Cardiac fibroblast (primary cell): ENCODE measurements around the gene EZH1.

Source experiments
- DNase-seq, 2 donors: peaks; one replicate each; pipeline versions ENCODE4 v3.0.0 to v3.0.0-alpha.2; 2010; ENCODE audit warnings: low read depth in 2 of 2
- H3K4me3 ChIP-seq, 2 donors: replicated peaks in 1 of 2; 1 replicate in 1 of 2; 2 replicates in 1 of 2; pipeline ENCODE4 v1.5.1; 2011; ENCODE audit warnings: low read depth in 2 of 2, low read length in 2 of 2, mild to moderate bottlenecking in 2 of 2, moderate library complexity in 1 of 2
- TF ChIP-seq, protein P1 (sequence below): IDR thresholded peaks from one replicate; pipeline ENCODE4 v1.5.1; 2011; ENCODE audit warnings: low read depth, mild to moderate bottlenecking, low read length, inconsistent platforms

EZH1 gene

DNA sequence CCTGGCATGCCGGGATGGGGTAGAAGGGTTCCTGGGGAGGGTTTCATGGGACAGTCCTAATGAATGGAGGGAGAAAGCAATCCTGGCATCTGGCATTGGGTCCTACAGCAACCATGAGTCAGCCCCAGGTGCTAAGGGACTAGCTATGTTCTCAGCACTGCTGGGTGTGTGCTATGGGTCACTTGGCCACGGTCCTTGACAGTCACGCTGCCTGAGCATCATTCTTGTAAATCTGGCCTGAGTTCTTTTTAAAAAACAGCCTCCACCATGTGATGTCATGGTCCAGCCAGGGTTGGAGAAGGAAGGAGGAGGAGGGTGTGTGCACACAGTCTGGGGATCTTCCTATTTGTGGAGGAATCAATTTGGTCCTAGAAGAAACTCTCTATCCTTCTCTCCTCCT lies 9.9 kb upstream of the EZH1 start:
- peak; percentile 59 to 82 for DNase-seq
- H3K4me3 ChIP-seq = no peak overlapping the region
- TF ChIP-seq, protein P1, sequence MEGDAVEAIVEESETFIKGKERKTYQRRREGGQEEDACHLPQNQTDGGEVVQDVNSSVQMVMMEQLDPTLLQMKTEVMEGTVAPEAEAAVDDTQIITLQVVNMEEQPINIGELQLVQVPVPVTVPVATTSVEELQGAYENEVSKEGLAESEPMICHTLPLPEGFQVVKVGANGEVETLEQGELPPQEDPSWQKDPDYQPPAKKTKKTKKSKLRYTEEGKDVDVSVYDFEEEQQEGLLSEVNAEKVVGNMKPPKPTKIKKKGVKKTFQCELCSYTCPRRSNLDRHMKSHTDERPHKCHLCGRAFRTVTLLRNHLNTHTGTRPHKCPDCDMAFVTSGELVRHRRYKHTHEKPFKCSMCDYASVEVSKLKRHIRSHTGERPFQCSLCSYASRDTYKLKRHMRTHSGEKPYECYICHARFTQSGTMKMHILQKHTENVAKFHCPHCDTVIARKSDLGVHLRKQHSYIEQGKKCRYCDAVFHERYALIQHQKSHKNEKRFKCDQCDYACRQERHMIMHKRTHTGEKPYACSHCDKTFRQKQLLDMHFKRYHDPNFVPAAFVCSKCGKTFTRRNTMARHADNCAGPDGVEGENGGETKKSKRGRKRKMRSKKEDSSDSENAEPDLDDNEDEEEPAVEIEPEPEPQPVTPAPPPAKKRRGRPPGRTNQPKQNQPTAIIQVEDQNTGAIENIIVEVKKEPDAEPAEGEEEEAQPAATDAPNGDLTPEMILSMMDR = no peak

DNA sequence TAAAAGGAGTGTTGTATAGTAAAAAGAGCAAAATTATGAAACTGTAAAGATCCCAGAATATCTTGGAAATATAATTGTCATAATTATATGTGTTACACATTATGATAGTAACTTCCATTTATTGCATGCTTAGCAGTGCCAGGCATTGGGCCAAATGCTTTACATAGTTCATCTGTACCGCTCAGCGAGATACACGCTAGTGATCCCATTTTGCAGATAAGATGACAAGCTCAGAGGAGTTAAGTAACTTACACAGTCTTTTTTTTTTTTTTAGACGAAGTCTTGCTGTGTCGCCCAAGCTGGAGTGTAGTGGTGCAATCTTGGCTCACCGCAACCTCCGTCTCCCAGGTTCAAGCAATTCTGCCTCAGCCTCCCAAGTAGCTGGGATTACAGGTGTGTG lies 6.8 kb upstream of the EZH1 start:
- TF ChIP-seq, protein P1 = no peak
- no peak overlapping the region for H3K4me3 ChIP-seq
- peak in 1 of 2 donors; percentile 66 for DNase-seq

DNA sequence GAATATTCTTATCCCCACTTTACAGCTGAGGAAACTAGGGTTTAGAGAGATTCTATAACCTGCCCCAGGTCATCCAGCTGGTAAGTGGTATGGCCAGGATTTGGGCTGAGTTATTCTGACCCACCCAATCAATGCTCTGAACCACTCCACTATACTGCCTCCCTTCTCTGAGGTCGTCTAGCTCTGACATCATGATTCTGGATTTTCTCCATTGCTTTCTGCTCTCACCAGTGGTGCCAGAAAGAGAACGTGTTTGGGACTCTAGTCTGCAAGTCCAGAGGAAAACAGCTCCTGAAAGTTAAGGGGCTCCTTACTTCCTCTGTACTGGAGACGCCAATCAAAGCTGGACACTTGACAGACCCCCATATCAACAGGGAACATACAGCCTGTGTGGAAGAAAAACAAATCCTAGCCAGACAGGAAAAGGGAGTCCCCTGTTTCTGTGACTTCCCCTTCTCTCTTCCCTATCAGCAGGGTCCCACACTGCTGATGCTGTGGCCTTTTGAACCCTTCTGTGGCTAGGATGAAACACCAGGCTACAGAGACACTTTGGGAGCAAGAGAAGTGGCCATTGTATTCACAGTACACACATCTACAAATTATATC lies 6.0 kb upstream of the EZH1 start:
- no peak for DNase-seq
- TF ChIP-seq, protein P1 = no peak

DNA sequence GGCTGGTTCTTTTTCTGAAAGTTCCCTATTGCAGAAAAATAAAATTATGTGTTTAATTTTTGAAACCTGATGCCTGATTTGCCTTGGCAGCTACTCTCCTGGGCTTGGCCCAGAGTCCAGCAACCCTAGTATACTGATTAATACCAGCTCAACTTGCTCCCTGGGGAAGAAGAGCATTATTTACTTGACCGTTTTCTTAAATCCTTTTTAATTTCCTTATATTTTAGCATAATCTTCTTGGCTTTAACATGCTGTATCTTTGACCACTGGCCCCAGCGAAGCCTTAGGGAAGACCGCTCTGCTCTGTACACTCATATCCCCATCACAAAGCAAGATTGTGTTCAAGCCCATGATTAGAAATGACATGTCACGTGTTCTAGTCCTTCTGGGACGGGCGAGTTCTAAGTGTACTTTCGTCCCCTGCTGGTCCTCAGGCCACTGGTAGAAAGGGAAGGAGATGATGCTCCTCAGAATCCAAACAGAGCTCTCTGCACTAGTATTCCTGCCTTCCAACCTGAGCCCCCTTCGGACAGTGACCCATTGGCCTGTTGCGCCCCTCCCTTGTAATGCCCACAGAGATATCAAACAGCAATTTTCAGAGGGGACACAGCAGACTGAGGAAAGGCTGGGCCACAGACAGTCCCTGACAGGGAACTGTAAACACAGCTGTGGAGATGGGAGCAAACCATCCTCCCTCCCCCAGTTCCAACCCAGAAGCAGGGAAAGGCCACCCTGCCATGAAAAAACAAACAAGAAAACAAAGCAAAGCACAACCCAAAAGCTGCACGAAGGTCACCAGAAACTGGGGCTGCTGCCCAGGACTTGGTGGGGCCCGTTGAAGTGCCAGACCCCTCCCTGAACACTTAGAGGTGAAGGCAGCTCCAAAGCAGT lies 4.3 kb upstream of the EZH1 start:
- no peak overlapping the region for H3K4me3 ChIP-seq
- peak; percentile 17 to 33 for DNase-seq
- TF ChIP-seq, protein P1 = no peak

More for the DNA sequence above, 6.0 kb upstream of the EZH1 start:
- H3K4me3 ChIP-seq = no peak overlapping the region

DNA sequence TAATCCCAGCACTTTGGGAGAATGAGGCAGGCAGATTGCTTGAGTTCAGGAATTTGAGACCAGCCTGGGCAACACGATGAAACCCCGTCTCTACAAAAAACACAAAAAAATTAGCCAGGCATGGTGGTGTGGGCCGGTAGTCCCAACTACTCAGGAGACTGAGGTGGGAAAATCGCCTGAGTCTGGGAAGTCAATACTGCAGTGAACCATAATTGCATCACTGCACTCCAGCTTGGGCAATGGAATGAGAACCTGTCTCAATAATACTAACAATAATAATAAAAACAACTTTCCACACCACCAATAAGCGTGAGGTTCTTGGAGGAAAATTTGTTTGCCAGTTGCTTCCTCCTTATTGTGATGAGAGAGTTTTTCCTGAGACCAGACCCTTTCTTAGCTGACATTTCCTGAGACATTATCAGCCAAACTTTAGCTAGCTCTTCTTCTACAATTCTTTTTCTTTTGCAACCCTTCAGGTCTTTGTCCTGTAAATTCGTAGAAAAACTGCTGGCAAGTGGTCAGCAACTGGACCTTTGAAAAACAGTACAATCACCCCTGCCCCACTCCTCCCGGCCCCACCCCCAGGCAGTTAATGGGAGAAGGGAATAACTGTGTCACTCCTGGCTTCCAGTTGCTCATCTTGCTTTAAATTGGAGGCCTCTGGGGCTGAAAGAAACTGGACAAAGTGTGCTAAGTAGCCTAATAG lies 3.5 kb upstream of the EZH1 start:
- H3K4me3 ChIP-seq = no peak overlapping the region
- DNase-seq = no peak
- TF ChIP-seq, protein P1 = no peak

DNA sequence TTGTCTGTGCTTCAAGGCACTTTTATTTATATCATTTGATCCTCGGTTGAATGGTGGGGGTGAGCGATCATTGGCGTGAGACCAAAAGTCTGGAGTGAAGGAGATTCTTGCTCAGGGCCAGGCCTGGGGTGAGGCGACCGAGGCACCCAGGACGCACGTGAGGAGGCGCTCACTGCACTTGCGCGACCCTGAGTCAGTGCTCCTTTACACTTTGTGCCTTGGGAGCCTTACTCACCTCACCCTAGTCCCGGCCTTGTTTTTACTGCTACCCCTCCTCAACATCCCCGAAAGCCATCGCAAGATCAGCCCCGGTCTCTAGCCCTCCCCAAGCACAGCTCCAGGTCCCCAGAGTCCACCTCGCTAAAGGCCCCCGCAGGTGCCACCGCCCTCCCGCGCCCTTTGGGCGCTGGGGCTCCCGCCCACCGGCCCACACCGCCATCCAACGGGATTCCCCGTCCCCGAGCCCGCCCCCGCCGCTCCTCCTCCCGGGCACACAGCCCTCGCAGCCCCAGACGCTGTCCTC lies 496 bp downstream of the EZH1 start:
- TF ChIP-seq, protein P1 = no peak
- DNase-seq = peak; percentile 44 to 59
- peak overlapping the region; percentile 66 to 78 for H3K4me3 ChIP-seq
